T follicular helper cell (primary cell): ENCODE results near the gene TGM2.

ENCODE experiments used
- DNase-seq: peaks from one replicate; pipeline ENCODE4 v3.0.0-alpha.2; 2020; ENCODE audit warnings: low read depth

Gene TGM2

DNA sequence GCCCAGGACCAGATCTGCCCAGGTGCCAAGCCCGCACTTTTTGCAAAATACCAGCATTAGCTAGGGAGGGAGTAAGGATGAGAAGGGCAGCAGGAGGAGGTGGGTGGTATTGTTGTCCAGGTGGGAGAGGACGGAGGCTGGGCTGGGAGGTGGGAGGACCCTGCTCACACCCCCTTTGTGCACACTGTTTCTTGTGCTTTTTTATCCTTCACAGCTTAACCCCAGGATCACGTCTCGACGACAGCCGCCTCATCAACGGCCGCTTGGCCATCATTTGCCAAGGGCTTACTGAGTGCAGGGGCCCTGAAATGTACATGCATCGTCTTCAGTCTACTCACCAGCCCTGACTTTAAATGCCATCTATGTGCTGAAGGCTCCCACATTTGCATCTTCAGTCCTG is 12.1 kb upstream of the TGM2 start:
- no peak for DNase-seq

- DNase-seq, result no peak
Observed at GRCh38 chr20:38175304-38176180, 10.5 kb upstream of the TGM2 start.

DNA sequence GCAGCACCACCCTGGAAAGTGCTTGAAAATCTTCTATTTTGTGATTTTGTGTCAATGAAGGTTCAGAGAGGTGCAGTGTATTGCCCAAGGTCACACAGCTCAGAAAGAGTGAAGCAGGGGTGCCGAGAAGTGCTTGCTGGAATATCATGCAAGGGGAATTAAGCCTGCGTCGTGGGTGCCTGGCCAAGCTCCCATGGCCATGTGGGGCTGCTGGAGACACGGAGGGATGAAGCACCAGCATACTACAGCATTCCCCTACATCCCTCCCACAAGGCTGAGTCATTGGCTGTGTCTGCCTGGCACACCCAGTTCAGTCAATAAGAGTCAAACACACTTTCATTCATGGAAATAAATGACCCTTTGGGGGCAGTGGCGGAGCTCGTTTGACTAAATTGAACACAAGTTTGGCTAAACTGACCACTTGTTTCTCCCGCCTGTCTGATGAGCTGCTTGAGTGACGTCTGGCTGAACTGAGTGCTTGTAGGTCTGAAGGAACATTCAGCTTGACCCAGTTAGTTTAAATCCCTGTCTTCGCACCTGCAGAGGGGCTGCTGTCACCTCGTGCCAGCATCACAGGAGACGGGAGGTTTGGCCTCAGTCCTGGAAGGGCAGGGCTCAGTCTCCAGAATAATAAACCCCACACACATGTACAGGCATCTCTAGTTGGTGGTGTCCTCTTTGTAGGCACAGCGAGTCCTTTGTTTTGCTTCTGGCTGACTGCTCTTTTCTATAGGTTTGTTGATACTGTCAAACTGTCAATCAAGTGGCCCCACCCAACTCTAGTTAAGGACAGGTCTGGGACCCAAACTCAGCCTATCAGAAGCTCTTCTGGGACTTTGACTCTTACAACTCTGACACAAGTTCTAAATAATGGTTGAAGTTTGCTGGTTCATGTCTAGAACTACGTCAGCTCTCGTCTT is 8.4 kb upstream of the TGM2 start:
- no peak for DNase-seq

- no peak for DNase-seq
Observed at GRCh38 chr20:38172408-38172807, 7.3 kb upstream of the TGM2 start.

- DNase-seq, result no peak
Observed at GRCh38 chr20:38171675-38172043, 6.6 kb upstream of the TGM2 start.

DNA sequence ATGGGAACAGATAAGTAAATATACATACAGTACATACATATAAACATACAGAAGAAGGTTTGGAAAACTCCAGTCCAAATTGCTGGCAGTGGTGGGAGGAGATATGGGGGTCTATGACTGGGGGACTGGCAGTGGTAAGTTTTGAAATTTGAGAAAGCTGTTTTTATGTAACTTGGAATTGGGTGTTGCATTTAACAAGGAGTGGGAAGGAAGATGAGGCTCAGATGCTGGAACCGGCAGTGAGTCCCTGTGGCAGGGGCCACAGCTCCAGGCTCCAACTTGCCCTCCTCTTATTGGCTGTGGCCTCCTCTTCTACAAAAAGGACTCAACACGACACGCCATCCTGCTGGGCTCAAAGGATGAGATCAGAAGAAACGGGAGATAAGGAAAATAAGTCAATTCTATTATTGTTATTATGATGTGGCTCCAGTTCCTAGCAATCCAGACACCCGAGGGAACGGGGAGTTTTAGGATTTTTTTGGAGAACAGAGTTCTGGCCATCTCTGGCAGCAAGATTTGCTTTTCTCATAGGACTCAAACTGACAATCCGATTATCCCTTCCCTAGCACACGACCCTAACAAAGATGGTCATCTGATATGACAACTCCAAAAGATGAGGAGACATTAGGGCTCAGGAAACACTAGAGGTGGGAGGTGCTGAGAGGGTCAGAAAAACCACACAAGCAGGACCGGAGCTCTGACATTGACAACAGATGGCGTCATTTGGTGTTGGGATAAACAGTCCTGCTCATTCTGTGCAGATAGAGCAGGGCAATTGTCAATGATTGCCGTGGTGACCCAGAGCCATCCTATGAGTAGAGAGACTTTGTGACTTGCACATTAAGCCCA is 6.0 kb upstream of the TGM2 start:
- no peak for DNase-seq

DNA sequence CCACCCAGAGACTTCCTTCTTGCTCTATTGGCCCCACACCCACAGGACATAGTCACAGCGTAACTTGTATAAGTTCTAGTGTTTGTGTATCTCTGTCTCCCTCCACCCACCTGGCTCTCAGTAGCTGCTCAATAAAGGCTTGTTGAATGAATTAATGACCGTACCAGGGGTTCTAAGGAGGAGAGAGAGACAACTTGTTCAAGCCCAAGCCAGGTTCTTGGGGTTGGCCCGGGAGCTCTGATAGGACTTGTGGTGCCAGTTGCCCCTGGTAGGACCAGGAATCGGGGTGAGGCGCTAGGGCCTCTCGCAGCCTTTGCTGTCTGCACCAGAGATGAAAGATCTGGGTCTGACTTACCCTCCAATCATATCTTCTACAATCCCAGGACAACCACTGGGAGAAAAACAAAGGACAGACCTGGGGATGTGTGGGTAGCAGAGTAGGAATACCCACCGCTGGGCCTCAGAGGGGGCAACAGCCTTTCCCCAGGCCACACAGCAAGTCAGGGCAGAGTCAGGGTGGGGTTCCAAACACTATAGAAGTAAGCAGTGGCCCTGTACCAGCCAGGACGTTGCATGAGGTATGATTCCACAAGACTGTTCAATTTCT is 5.3 kb upstream of the TGM2 start:
- no peak for DNase-seq

DNA sequence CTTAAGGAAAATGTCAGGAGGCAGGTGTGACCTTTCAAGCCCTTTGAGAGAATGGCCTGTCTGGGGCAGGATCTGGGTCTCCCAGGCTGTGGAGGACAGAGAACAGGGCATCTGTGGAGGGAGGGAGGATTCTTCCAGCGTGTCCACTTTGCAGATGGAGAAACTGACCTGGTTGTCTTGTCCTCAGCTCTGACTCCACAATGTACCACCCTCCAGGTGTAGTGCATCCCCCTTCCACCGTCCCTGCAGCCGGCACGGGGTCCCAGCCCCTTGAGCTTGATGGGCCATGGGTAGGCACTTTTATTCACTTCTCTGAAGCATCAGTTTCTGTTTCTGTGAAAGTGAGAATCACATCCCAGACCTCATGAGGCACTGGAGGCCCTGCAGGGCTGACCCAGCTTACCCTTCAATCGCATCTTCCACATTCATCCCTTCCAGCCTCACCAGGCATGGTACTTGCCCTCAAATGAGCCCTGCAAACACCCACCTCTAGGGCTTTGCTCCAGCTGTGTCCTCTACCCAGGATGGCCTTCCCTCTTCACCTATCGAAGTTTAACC is 4.6 kb upstream of the TGM2 start:
- DNase-seq, result no peak

- no peak for DNase-seq
Observed at GRCh38 chr20:38168791-38169589, 3.9 kb upstream of the TGM2 start.

- DNase-seq, result no peak
Observed at GRCh38 chr20:38167851-38168760, 3.0 kb upstream of the TGM2 start.

GRCh38 chr20:38167328-38167850 is 2.3 kb upstream of the TGM2 start:
- no peak for DNase-seq

GRCh38 chr20:38166703-38167233 is 1.7 kb upstream of the TGM2 start:
- no peak for DNase-seq

- no peak for DNase-seq
Observed at GRCh38 chr20:38165966-38166702, 1.1 kb upstream of the TGM2 start.

DNA sequence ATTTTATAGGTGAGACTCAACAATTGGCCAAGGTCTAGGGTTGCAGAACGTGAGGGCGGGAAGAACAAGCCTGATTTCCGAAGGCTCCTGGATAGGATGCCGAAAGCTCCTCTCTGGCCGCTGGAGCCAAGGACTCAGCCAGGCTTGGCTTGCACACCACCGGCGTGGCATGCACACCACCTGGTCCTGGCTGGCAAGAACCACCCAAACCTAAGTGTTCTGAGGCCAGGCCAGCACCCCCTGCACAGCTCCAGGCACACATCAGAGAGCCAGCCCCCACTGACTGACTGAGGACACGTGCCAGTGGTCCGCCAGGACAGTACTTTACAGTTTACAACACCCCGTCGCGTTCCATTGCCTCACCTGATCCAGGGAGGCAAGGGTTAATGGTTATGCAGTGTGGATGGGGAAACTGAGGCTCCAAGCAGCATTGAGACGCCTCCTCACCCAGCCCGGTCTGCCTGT is 414 bp downstream of the TGM2 start:
- DNase-seq, result no peak

DNA sequence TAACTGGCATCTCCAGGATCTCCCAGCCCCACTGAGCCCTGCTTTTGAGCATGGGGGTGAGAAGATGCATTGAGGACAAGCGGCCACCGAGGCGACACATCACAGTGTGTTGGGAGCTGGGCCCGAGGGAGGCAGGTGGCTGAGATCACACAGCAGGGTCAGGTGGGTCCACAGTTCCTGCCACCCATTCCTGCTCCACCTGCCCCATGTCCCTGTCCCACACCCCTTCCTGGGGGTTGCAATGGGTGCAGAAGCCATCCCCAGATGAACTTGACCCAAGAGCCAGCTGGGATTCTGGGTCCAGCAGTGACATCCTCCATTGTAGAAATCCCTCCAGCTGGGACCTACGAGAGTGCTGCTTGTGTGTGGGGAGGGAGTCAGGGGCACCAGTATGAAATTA is 1.0 kb downstream of the TGM2 start:
- no peak for DNase-seq

GRCh38 chr20:38162878-38163875 is 1.9 kb downstream of the TGM2 start:
- DNase-seq, result no peak

DNA sequence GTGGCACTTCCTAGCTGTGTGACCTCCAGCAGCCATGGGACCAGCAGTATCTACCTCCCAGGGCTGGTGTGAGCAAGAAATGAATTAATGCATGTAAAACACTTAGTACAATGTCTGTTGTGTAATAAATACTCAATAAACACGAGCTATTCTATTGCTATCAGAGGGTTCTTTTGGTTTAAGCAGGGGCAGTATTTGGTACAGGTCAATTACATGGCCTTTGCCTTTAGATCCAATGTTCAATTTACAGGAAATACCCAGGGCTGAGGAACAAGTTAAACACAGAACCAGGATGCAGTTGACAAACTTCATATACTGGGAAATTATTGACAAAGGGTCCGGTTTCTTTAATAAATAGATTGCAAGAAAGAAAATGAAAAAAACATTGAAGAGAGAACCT is 2.9 kb downstream of the TGM2 start:
- no peak for DNase-seq
